ENCODE results near the gene SPDEF.

The SPDEF gene

DNA sequence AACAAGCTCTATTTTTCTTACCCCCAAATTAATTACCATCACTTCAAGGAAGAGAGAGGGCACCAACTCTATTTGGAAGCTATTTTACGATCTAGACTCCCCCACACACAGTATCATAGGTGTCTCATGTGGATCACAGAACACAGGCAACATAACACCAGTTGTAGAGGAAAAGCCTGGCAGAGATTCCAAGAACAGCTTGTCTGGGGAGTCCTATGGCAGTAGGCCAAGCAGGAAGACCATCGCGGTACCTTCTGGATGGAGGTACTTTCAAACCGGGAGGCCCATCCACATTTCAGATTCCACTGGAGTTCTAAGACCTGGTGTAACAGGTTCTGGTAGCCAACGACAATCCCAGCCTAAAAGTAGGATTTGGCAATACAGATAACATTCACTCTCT lies 37.6 kb upstream of the SPDEF start:
- H3K27me3 ChIP-seq (ENCODE audit: control insufficient read depth, insufficient read depth, low read length), result no peaks in the 10 kb centered on the region
- H3K36me3 ChIP-seq (ENCODE audit: control insufficient read depth, insufficient read depth, low read length), result 0 out of 2 replicates have a peak, but pooled peaks cover 8% of the 10 kb centered on the region
- H3K9ac ChIP-seq (ENCODE audit: low read depth, low read length), result no peak overlapping the region
- no peak overlapping the region for H3K27ac ChIP-seq (ENCODE audit: low read depth, low read length)
- no peaks in the 10 kb centered on the region for H3K9me3 ChIP-seq (ENCODE audit: control insufficient read depth, insufficient read depth, low read length)
- H3K4me1 ChIP-seq (ENCODE audit: control insufficient read depth, insufficient read depth, low read length), result peaks cover 12% of the 10 kb centered on the region; the same call in 1 of the 2 replicates
- H3K4me3 ChIP-seq (ENCODE audit: low read depth, low read length), result no peak overlapping the region

GRCh38 chr6:34592208-34592952 lies 36.3 kb upstream of the SPDEF start:
- H3K27ac ChIP-seq (ENCODE audit: low read depth, low read length), result no peak overlapping the region
- H3K4me3 ChIP-seq (ENCODE audit: low read depth, low read length), result no peak overlapping the region
- no peaks in the 10 kb centered on the region for H3K27me3 ChIP-seq (ENCODE audit: control insufficient read depth, insufficient read depth, low read length)
- H3K4me1 ChIP-seq (ENCODE audit: control insufficient read depth, insufficient read depth, low read length), result peaks cover 15% of the 10 kb centered on the region; the same call in 1 of the 2 replicates
- H3K9ac ChIP-seq (ENCODE audit: low read depth, low read length), result no peak overlapping the region
- H3K36me3 ChIP-seq (ENCODE audit: control insufficient read depth, insufficient read depth, low read length), result 0 out of 2 replicates have a peak, but pooled peaks cover 14% of the 10 kb centered on the region
- H3K9me3 ChIP-seq (ENCODE audit: control insufficient read depth, insufficient read depth, low read length), result no peaks in the 10 kb centered on the region

DNA sequence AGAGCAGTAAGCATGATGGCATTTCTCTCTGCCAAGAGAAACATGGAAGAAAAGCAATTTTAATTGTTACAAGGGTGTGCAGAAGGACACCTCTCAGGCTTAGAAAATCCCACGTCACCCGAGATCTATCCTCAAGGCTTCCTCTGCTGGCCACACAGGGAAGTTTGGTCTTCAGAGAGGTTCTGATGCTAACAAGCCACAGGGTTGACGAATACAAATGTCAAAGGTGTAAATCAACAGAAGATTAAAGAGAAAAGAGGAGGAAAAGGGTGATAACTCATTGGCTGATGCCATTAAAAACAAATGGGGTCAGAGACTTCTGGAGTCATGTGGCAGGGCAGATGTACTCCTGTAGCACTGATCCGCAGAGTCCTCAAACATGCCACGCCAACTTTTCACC lies 33.6 kb upstream of the SPDEF start:
- Histone ChIP-seq H3K36me3 (ENCODE audit: control insufficient read depth, insufficient read depth, low read length) (0 out of 2 replicates have a peak, but pooled peaks cover 14% of the 10 kb centered on the region), H3K4me1 (ENCODE audit: control insufficient read depth, insufficient read depth, low read length) (peaks cover 22% of the 10 kb centered on the region), H3K27me3 (ENCODE audit: control insufficient read depth, insufficient read depth, low read length) (no peaks in the 10 kb centered on the region), H3K27ac (ENCODE audit: low read depth, low read length) (no peak overlapping the region), H3K4me3 (ENCODE audit: low read depth, low read length) (no peak overlapping the region), H3K9ac (ENCODE audit: low read depth, low read length) (no peak overlapping the region), H3K9me3 (ENCODE audit: control insufficient read depth, insufficient read depth, low read length) (no peaks in the 10 kb centered on the region)

GRCh38 chr6:34589140-34589539 lies 33.0 kb upstream of the SPDEF start:
- Histone ChIP-seq H3K27ac (ENCODE audit: low read depth, low read length) (no peak overlapping the region), H3K9ac (ENCODE audit: low read depth, low read length) (no peak overlapping the region), H3K4me3 (ENCODE audit: low read depth, low read length) (no peak overlapping the region), H3K9me3 (ENCODE audit: control insufficient read depth, insufficient read depth, low read length) (no peaks in the 10 kb centered on the region), H3K27me3 (ENCODE audit: control insufficient read depth, insufficient read depth, low read length) (no peaks in the 10 kb centered on the region), H3K4me1 (ENCODE audit: control insufficient read depth, insufficient read depth, low read length) (peaks cover 22% of the 10 kb centered on the region), H3K36me3 (ENCODE audit: control insufficient read depth, insufficient read depth, low read length) (0 out of 2 replicates have a peak, but pooled peaks cover 14% of the 10 kb centered on the region)

GRCh38 chr6:34587851-34588250 lies 31.7 kb upstream of the SPDEF start:
- H3K36me3 ChIP-seq (ENCODE audit: control insufficient read depth, insufficient read depth, low read length), result 0 out of 2 replicates have a peak, but pooled peaks cover 14% of the 10 kb centered on the region
- H3K27ac ChIP-seq (ENCODE audit: low read depth, low read length), result no peak overlapping the region
- H3K9me3 ChIP-seq (ENCODE audit: control insufficient read depth, insufficient read depth, low read length), result no peaks in the 10 kb centered on the region
- no peaks in the 10 kb centered on the region for H3K27me3 ChIP-seq (ENCODE audit: control insufficient read depth, insufficient read depth, low read length)
- peaks cover 22% of the 10 kb centered on the region for H3K4me1 ChIP-seq (ENCODE audit: control insufficient read depth, insufficient read depth, low read length)
- no peak overlapping the region for H3K9ac ChIP-seq (ENCODE audit: low read depth, low read length)
- H3K4me3 ChIP-seq (ENCODE audit: low read depth, low read length), result no peak overlapping the region

DNA sequence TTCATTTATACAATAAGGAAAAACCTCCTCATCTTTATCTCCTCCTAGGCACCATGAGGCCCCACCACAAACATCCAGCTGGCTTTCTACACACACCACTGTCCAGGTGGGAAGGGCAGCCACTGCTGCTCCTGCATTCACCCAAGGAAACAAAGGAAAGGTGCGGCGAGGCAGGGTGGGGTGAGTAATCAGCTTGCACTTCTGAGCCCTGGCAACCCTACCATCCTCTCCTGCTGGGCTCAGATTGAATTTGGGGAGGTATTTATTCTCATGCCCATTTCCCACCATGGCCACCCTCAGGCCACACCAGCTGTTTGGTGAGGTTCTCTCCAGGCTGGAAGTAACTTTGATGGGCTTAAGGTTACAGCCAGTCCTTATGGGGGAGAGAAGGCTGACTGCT lies 31.2 kb upstream of the SPDEF start:
- Histone ChIP-seq H3K27me3 (ENCODE audit: control insufficient read depth, insufficient read depth, low read length) (no peaks in the 10 kb centered on the region), H3K4me1 (ENCODE audit: control insufficient read depth, insufficient read depth, low read length) (peaks cover 22% of the 10 kb centered on the region), H3K4me3 (ENCODE audit: low read depth, low read length) (no peak overlapping the region), H3K27ac (ENCODE audit: low read depth, low read length) (no peak overlapping the region), H3K9ac (ENCODE audit: low read depth, low read length) (no peak overlapping the region), H3K9me3 (ENCODE audit: control insufficient read depth, insufficient read depth, low read length) (no peaks in the 10 kb centered on the region), H3K36me3 (ENCODE audit: control insufficient read depth, insufficient read depth, low read length) (0 out of 2 replicates have a peak, but pooled peaks cover 14% of the 10 kb centered on the region)

DNA sequence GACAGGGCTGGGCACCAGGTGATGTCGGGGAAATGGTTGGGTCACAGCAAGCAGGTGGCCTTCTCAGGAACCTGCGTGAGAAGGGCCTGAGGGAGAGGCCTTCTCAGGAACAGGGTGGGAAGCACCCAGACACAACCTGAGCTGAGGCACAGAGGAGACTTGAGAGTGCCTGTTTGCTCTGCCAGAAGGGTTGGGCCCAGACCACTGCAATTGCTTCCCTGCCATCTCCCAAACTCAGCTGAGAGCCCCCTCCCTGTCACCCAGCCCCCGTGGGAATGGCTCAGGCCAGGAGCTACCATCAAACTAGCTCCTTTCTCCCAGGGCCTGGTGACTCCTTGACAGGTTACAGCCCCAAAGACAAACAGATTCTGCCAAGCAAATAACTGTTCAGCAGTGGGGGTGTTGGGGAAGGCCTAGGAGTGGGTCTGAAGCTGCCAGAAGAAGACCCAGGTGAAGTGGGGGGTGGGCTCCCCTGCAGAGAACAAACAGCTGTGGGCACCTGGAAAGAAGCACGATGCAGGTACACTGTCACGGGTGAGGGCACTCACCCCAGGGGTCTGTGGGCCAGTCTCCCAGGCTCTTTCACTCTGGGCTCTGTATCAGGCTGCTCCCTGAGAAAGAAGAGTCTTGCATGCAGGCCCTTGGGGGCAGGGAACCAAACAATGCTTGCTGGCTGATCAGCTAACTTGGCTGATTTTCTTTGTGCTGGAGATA lies 30.4 kb upstream of the SPDEF start:
- 0 out of 2 replicates have a peak, but pooled peaks cover 14% of the 10 kb centered on the region for H3K36me3 ChIP-seq (ENCODE audit: control insufficient read depth, insufficient read depth, low read length)
- H3K4me1 ChIP-seq (ENCODE audit: control insufficient read depth, insufficient read depth, low read length), result peaks cover 22% of the 10 kb centered on the region

DNA sequence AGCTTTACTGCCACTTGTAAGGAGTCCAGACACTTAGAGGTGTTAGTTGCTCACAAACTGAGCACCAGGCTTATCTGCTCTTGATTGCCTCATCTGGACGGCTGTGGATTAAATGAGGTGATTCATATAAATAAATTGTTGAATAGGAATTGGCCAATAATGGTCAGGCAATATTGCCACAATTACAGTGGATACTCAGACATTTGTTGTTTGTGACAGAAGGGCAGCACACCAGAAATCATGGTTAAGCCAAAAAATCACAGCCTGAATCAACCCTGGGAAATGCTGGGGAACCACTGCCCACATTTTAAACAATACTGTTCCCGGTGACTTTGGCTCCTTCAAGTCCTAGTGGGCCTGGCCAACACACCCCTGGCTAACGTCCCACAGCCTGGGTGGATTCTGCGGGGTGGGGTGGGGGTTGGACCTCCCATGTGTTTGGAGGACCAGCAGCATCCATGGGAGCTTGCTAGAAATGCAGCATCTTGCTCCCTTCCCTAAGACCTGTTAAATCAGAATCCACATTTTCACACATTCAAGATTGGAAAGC lies 29.5 kb upstream of the SPDEF start:
- no peak overlapping the region for H3K27ac ChIP-seq (ENCODE audit: low read depth, low read length)
- no peaks in the 10 kb centered on the region for H3K27me3 ChIP-seq (ENCODE audit: control insufficient read depth, insufficient read depth, low read length)
- H3K9me3 ChIP-seq (ENCODE audit: control insufficient read depth, insufficient read depth, low read length), result no peaks in the 10 kb centered on the region
- H3K4me1 ChIP-seq (ENCODE audit: control insufficient read depth, insufficient read depth, low read length), result peaks cover 22% of the 10 kb centered on the region
- 0 out of 2 replicates have a peak, but pooled peaks cover 14% of the 10 kb centered on the region for H3K36me3 ChIP-seq (ENCODE audit: control insufficient read depth, insufficient read depth, low read length)
- H3K4me3 ChIP-seq (ENCODE audit: low read depth, low read length), result no peak overlapping the region
- no peak overlapping the region for H3K9ac ChIP-seq (ENCODE audit: low read depth, low read length)

More for the DNA sequence above, 30.4 kb upstream of the SPDEF start:
- Histone ChIP-seq H3K27me3 (ENCODE audit: control insufficient read depth, insufficient read depth, low read length) (no peaks in the 10 kb centered on the region), H3K9me3 (ENCODE audit: control insufficient read depth, insufficient read depth, low read length) (no peaks in the 10 kb centered on the region), H3K4me3 (ENCODE audit: low read depth, low read length) (no peak overlapping the region), H3K9ac (ENCODE audit: low read depth, low read length) (no peak overlapping the region), H3K27ac (ENCODE audit: low read depth, low read length) (no peak overlapping the region)

DNA sequence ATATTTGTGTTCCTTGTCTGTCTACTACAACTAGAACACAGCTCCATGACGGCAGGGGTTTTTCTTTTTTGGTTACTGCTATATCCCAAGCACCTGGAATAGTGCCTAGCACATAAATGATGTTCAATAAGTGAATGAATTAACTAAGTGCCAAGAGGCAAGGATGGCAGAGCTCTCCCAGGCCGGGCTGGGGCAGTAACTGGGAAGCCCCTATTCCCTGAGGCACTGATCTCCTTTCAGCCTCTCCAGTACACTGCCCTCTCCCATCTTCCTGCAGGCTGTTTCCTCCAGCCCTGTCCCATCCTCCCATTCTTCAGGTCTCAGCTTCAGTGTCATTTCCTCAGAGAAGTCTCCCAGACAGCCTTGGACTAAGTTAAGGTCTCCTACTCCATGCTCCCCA lies 29.0 kb upstream of the SPDEF start:
- Histone ChIP-seq H3K27me3 (ENCODE audit: control insufficient read depth, insufficient read depth, low read length) (no peaks in the 10 kb centered on the region), H3K27ac (ENCODE audit: low read depth, low read length) (no peak overlapping the region), H3K36me3 (ENCODE audit: control insufficient read depth, insufficient read depth, low read length) (0 out of 2 replicates have a peak, but pooled peaks cover 14% of the 10 kb centered on the region), H3K4me3 (ENCODE audit: low read depth, low read length) (no peak overlapping the region), H3K9me3 (ENCODE audit: control insufficient read depth, insufficient read depth, low read length) (no peaks in the 10 kb centered on the region), H3K4me1 (ENCODE audit: control insufficient read depth, insufficient read depth, low read length) (peaks cover 22% of the 10 kb centered on the region), H3K9ac (ENCODE audit: low read depth, low read length) (no peak overlapping the region)

- H3K9ac ChIP-seq (ENCODE audit: low read depth, low read length), result no peak overlapping the region
- H3K27me3 ChIP-seq (ENCODE audit: control insufficient read depth, insufficient read depth, low read length), result no peaks in the 10 kb centered on the region
- 0 out of 2 replicates have a peak, but pooled peaks cover 14% of the 10 kb centered on the region for H3K36me3 ChIP-seq (ENCODE audit: control insufficient read depth, insufficient read depth, low read length)
- peaks cover 22% of the 10 kb centered on the region for H3K4me1 ChIP-seq (ENCODE audit: control insufficient read depth, insufficient read depth, low read length)
- no peak overlapping the region for H3K27ac ChIP-seq (ENCODE audit: low read depth, low read length)
- H3K4me3 ChIP-seq (ENCODE audit: low read depth, low read length), result no peak overlapping the region
- H3K9me3 ChIP-seq (ENCODE audit: control insufficient read depth, insufficient read depth, low read length), result no peaks in the 10 kb centered on the region
These were observed 28.6 kb upstream of the SPDEF start for GRCh38 chr6:34584694-34585093.
